Transverse colon (tissue), 3 donors: Measurements from ENCODE around the gene LRRC7.

ENCODE experiments used
- CTCF ChIP-seq, 5 experiments: fragments of 200-600 bp in 3 of 5; fragments of 450-650 bp in 2 of 5; sonication (generic) in 3 of 5; IDR thresholded peaks; 1 replicate in 2 of 5; 2 replicates in 3 of 5; pipeline ENCODE4 v1.5.1; 2016 to 2017; ENCODE audit warnings: antibody characterized with exemption in 5 of 5, inconsistent platforms in 3 of 5, mild to moderate bottlenecking in 2 of 5, moderate library complexity in 1 of 5
- EP300 ChIP-seq: sonication (generic); formaldehyde crosslinking; IDR thresholded peaks from one replicate; pipeline ENCODE4 v1.6.1; 2017; ENCODE audit warnings: antibody characterized with exemption, low read depth
- POLR2A ChIP-seq: fragments of 450-650 bp; IDR thresholded peaks from one replicate; pipeline ENCODE4 v1.6.1; 2016; ENCODE audit warnings: antibody characterized with exemption, mild to moderate bottlenecking, moderate library complexity

GRCh38 chr1:69833536-69833935 lies 265.8 kb downstream of the LRRC7 start:
- no peak for TF ChIP-seq CTCF (IDR thresholded peaks at IDR 0.05)
- no peak for TF ChIP-seq POLR2A
- TF ChIP-seq EP300: no peak
